ENCODE results near the gene RHAG. TPM values are rescaled to one million over a fixed set of nuclear protein-coding genes. Genes with fewer than 3 reads are reported as not detected.
A peak's percentile ranks its signal among the peaks of the same experiment; 100 is the strongest.
"Not testable (repeated sequence)": the region's sequence is repeated elsewhere in the genome, so short reads cannot be mapped to it uniquely, and the experiment has no call there.

Gene RHAG
- total and polyA plus RNA-seq, 12 donors: 0.12 to 0.95 (median 0.41) TPM; not detected in 5

DNA sequence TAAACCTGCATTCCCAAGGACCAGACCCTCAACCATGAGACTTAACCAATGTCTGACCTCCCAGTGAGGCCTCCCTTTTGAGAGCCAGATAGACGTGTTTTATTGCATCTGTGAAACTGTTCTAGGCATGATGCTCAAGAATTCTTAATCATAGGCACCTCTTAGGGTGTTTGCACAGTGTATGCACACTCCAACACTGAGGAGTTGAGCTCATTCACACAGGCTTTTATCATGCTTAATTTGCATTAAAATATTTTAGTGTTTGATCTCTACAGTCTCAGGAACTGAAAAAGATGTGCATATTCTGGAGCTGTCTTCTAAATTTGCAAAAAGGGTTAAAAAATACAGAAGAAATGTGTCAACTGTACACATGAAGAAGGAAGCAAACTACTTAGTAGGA lies 27.4 kb downstream of the RHAG start:
- peaks cover 0 to 14% (median 0%) of the 10 kb centered on the region in 7 donors for H3K27me3 ChIP-seq
- DNase-seq: no peak
- H3K27ac ChIP-seq: no peak overlapping the region
- H3K36me3 ChIP-seq: no peaks in the 10 kb centered on the region
- no peak overlapping the region for H3K4me3 ChIP-seq
- TF ChIP-seq, protein P1, sequence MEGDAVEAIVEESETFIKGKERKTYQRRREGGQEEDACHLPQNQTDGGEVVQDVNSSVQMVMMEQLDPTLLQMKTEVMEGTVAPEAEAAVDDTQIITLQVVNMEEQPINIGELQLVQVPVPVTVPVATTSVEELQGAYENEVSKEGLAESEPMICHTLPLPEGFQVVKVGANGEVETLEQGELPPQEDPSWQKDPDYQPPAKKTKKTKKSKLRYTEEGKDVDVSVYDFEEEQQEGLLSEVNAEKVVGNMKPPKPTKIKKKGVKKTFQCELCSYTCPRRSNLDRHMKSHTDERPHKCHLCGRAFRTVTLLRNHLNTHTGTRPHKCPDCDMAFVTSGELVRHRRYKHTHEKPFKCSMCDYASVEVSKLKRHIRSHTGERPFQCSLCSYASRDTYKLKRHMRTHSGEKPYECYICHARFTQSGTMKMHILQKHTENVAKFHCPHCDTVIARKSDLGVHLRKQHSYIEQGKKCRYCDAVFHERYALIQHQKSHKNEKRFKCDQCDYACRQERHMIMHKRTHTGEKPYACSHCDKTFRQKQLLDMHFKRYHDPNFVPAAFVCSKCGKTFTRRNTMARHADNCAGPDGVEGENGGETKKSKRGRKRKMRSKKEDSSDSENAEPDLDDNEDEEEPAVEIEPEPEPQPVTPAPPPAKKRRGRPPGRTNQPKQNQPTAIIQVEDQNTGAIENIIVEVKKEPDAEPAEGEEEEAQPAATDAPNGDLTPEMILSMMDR (IDR thresholded peaks at IDR 0.05): no peak
- no peaks in the 10 kb centered on the region for H3K9me3 ChIP-seq
- no peaks in the 10 kb centered on the region for H3K4me1 ChIP-seq
- no peak for ATAC-seq
- WGBS, 2 donors: 63 to 75% methylated on average over 1 of the region's 1 CpG
- intact Hi-C loops (cut with DNase I): loop anchor here in 6 of 10 donors (5.0 kb wide), 3 partner anchors 72 to 82 kb away; no protein-coding TSS in a partner anchor

- H3K4me3 ChIP-seq, H3K27ac ChIP-seq, H3K36me3 ChIP-seq, ATAC-seq, DNase-seq, H3K4me1 ChIP-seq, H3K9me3 ChIP-seq: not testable (repeated sequence)
- H3K27me3 ChIP-seq: peaks cover 0 to 14% (median 0%) of the 10 kb centered on the region in 7 donors
- intact Hi-C loops (cut with DNase I): loop anchor here in 6 of 10 donors (5.0 kb wide), 3 partner anchors 71 to 81 kb away; no protein-coding TSS in a partner anchor
- WGBS, 2 donors: 86% methylated on average over 9 of the region's 9 CpGs
Measured at GRCh38 chr6:49608275-49608674, 28.4 kb downstream of the RHAG start.

DNA sequence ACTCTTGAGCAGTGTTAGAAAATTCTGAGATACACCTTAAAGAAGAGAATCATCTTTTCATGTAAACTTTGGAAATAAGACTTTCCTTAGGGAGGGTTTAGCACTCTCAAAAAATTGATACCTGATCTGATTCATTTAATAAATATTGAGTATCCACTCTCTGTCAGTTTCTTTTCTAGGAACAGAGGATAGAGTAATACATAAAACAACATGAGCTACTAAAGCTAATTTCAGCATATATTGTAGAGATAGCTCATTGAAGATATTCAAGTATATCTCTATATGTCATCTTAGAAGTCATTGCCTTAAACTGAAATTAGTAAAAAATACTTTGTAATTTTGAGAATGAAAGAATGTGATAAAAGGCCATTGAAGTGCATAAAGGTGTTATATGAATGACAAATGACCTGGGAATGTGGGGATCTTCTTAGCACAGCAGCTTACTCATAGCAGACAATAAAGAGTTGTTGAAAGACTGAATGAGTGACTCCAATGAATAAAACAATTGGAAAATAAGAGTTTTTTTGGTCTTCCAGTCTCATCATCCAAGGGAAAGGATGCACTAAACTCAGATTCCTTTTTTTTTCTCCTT lies 29.2 kb downstream of the RHAG start:
- ATAC-seq (no peak), DNase-seq (no peak)
- TF ChIP-seq, protein P1 (IDR thresholded peaks at IDR 0.05): peak in 2 of 9 donors; percentile 14 to 30
- Histone ChIP-seq H3K27ac (no peak overlapping the region), H3K36me3 (no peaks in the 10 kb centered on the region), H3K4me1 (no peaks in the 10 kb centered on the region), H3K4me3 (no peak overlapping the region), H3K9me3 (peaks cover 0 to 3% (median 0%) of the 10 kb centered on the region in 11 donors), H3K27me3 (peaks cover 0 to 10% (median 0%) of the 10 kb centered on the region in 7 donors)
- intact Hi-C loops (cut with DNase I): loop anchor here in 8 of 10 donors (1.0 to 5.0 kb wide), 5 partner anchors 70 to 80 kb away; no protein-coding TSS in a partner anchor

DNA sequence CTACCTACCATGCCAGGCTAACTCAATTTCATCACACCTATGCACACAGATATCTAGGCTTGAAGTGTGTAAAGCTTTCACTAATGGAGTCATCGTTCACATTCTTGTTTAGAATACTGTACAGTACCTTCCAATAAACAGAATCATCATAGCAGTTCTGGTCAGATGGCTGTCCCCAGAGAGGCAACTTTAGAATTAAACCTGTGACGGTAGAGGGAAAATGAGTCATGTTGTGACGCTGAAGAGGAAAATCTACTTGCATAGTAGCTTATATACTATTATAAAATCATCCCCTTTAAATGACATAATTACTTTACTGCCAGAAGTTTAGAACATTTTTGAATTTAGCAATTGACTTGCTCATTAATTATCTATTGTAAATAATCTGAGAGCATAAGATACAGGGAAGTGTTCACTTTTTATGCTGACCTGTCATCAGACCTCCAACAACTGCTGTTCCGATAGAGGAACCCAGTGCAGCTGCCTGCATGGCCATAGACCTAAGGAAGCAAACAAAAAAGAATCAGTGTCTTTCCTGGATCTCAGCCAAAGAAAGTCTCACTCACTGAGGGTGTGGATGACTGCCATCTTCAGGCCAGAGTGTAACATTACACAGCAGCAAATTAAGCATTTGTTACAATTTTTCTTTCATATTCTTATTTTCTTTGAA lies 29.8 kb downstream of the RHAG start:
- Histone ChIP-seq H3K9me3 (peaks cover 0 to 3% (median 0%) of the 10 kb centered on the region in 11 donors), H3K36me3 (no peaks in the 10 kb centered on the region), H3K27ac (no peak overlapping the region), H3K4me1 (no peaks in the 10 kb centered on the region), H3K27me3 (peaks cover 0 to 10% (median 0%) of the 10 kb centered on the region in 7 donors), H3K4me3 (no peak overlapping the region)
- peak in 6 of 8 donors; percentile 24 to 64 (median 52) for ATAC-seq
- DNase-seq: peak in 1 of 2 donors; percentile 32
- TF ChIP-seq, protein P1 (IDR thresholded peaks at IDR 0.05): peak; percentile 71 to 87 (median 79)
- 35 to 38% methylated on average over 4 of the region's 4 CpGs for WGBS, 2 donors
- intact Hi-C loops (cut with DNase I): loop anchor here in 8 of 10 donors (1.0 to 5.0 kb wide), 5 partner anchors 70 to 80 kb away; no protein-coding TSS in a partner anchor

GRCh38 chr6:49604080-49604479 lies 32.6 kb downstream of the RHAG start:
- H3K4me1 ChIP-seq; intact Hi-C loops (cut with DNase I); H3K4me3 ChIP-seq; H3K27ac ChIP-seq; H3K36me3 ChIP-seq; ATAC-seq; H3K27me3 ChIP-seq; H3K9me3 ChIP-seq; DNase-seq: not testable (repeated sequence)
- 92 to 94% methylated on average over 3 of the region's 3 CpGs for WGBS, 2 donors

DNA sequence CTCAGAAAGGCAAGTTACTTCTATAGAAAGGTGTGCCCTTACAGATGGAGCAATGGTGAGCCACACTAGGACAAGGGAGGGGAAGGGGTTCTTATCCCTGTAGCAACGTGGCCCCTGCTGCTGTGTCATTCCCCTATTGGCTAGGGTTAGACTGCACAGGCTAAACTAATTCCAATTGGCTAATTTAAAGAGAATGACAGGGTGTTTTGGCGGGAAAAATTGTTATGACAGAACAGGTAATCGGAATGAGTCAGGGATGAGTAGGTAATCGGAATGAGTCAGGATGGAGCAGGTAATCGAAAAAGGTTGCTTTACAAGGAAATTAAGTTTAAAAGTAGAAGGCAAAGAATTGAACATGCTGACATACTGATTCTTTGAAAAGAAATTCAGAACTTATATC lies 49.4 kb downstream of the RHAG start:
- ATAC-seq; H3K4me1 ChIP-seq; H3K27ac ChIP-seq; H3K9me3 ChIP-seq; H3K36me3 ChIP-seq; H3K4me3 ChIP-seq; DNase-seq; intact Hi-C loops (cut with DNase I); H3K27me3 ChIP-seq: not testable (repeated sequence)
- WGBS, 2 donors: 88% methylated on average over 5 of the region's 5 CpGs
